Endothelial cell of umbilical vein (primary cell): ENCODE results near the gene ZNF786. TPM values are rescaled to one million over a fixed set of nuclear protein-coding genes. Genes with fewer than 3 reads are reported as not detected.

ENCODE experiments used
- BruUV-seq: library from RNA; stranded (reverse); fragments of 400-500 nt; replicated peaks from 2 replicates; lab custom pipeline; 2021; lab: Mats Ljungman, UMichigan
- CTCF ChIA-PET: fragments of 300-600, 350-600 bp; sonication (Branson Sonifier 250); formaldehyde crosslinking; loops from one replicate; lab custom pipeline; 2021; ENCODE audit warnings: antibody characterized with exemption, inconsistent platforms; lab: Charles Lee
- POLR2A ChIA-PET: fragments of 300-600, 350-600 bp; sonication (Branson Sonifier 250); formaldehyde crosslinking; loops from one replicate; lab custom pipeline; 2021; ENCODE audit warnings: antibody characterized with exemption, inconsistent platforms; lab: Charles Lee
- DNase-seq: peaks from one replicate; pipeline ENCODE4 v3.0.0-alpha.2; 2011; ENCODE audit warnings: low read depth, low spot score
- FAIRE-seq: peaks from 2 replicates; lab custom pipeline; 2011; peaks lifted over from hg19 to GRCh38; lab: Jason Lieb, UNC
- H2AFZ ChIP-seq: 2 replicates; pipeline ENCODE4 v1.6.0; 2012; ENCODE audit warnings: low read depth, low read length, control low read depth, inconsistent platforms
- H3K27ac ChIP-seq: 2 replicates; pipeline ENCODE4 v1.5.1; 2011; ENCODE audit warnings: low read depth, mild to moderate bottlenecking, control low read depth, low read length, moderate library complexity; ENCODE audit not compliant: insufficient read depth
- H3K27me3 ChIP-seq, 2 experiments: 2 replicates each; pipeline versions ENCODE4 v1.6.0 to v1.6.1; 2011; ENCODE audit warnings: low read length in 2 of 2, mixed read lengths in 1 of 2; ENCODE audit not compliant: control insufficient read depth in 2 of 2, insufficient read depth in 2 of 2
- H3K36me3 ChIP-seq, 2 experiments: 2 replicates in 1 of 2; 3 replicates in 1 of 2; pipeline ENCODE4 v1.5.1; 2011; ENCODE audit warnings: low read length in 2 of 2, mild to moderate bottlenecking in 1 of 2, moderate library complexity in 1 of 2; ENCODE audit not compliant: control insufficient read depth in 2 of 2, insufficient read depth in 2 of 2; ENCODE audit errors: extremely low read depth in 1 of 2
- H3K4me1 ChIP-seq: 3 replicates; pipeline ENCODE4 v1.5.1; 2011; ENCODE audit warnings: mild to moderate bottlenecking, low read length; ENCODE audit not compliant: control insufficient read depth, insufficient read depth; ENCODE audit errors: extremely low read depth
- H3K4me2 ChIP-seq: 2 replicates; pipeline ENCODE4 v1.6.1; 2011; ENCODE audit warnings: low read length, control low read depth, mixed read lengths; ENCODE audit not compliant: insufficient read depth
- H3K4me3 ChIP-seq, 3 experiments: fragments of 200-600 bp in 1 of 3; sonication (generic), shearing (Covaris generic) in 1 of 3; replicated peaks in 1 of 3; 2 replicates each; pipeline ENCODE4 v1.5.1; 2011 to 2016; ENCODE audit warnings: control low read depth in 3 of 3, low read length in 3 of 3, mild to moderate bottlenecking in 2 of 3, inconsistent platforms in 1 of 3, low read depth in 1 of 3, moderate library complexity in 1 of 3; ENCODE audit not compliant: insufficient read depth in 1 of 3
- H3K79me2 ChIP-seq: 2 replicates; pipeline ENCODE4 v1.6.0; 2012; ENCODE audit warnings: low read length, inconsistent platforms; ENCODE audit not compliant: control insufficient read depth, insufficient read depth
- H3K9ac ChIP-seq: replicated peaks from 2 replicates; pipeline ENCODE3; 2011; ENCODE audit warnings: low read length, control low read depth; ENCODE audit not compliant: insufficient read depth; ENCODE audit errors: extremely low read depth
- H3K9me1 ChIP-seq: replicated peaks from 3 replicates; pipeline ENCODE4 v1.6.0; 2011; ENCODE audit warnings: mild to moderate bottlenecking, low read length; ENCODE audit not compliant: control insufficient read depth, insufficient read depth; ENCODE audit errors: extremely low read depth
- H3K9me3 ChIP-seq: replicated peaks from 2 replicates; pipeline ENCODE4 v1.5.1; 2012; ENCODE audit warnings: low read length, inconsistent platforms; ENCODE audit not compliant: control insufficient read depth, insufficient read depth
- H4K20me1 ChIP-seq: replicated peaks from 2 replicates; pipeline ENCODE3; 2011; ENCODE audit warnings: mild to moderate bottlenecking, low read length; ENCODE audit not compliant: control insufficient read depth, insufficient read depth; ENCODE audit errors: extremely low read depth
- EZH2 ChIP-seq: IDR thresholded peaks from 2 replicates; pipeline ENCODE4 v1.6.1; 2012; ENCODE audit warnings: borderline replicate concordance, low read depth, mild to moderate bottlenecking, moderate library complexity, low read length, inconsistent platforms; ENCODE audit not compliant: severe bottlenecking
- FOS ChIP-seq: IDR thresholded peaks from 2 replicates; pipeline ENCODE4 v1.6.1; 2011; ENCODE audit warnings: mild to moderate bottlenecking, low read length, moderate library complexity, borderline replicate concordance; ENCODE audit not compliant: insufficient read depth
- GATA2 ChIP-seq: IDR thresholded peaks from 2 replicates; pipeline ENCODE4 v1.7.0; 2011; ENCODE audit warnings: low read depth, mild to moderate bottlenecking, moderate library complexity, mixed read lengths, low read length; ENCODE audit not compliant: insufficient read length, insufficient read depth
- JUN ChIP-seq: IDR thresholded peaks from 2 replicates; pipeline ENCODE4 v1.6.1; 2011; ENCODE audit warnings: borderline replicate concordance, low read depth; ENCODE audit not compliant: insufficient read length, insufficient read depth
- MYC ChIP-seq: IDR thresholded peaks from one replicate; pipeline ENCODE4 v1.6.1; 2011; ENCODE audit warnings: mild to moderate bottlenecking, low read depth, low read length
- POLR2A ChIP-seq: IDR thresholded peaks from 2 replicates; pipeline ENCODE4 v1.6.1; 2012; ENCODE audit warnings: low read depth, mild to moderate bottlenecking, control low read depth, low read length
- POLR2AphosphoS5 ChIP-seq: IDR thresholded peaks from 2 replicates; pipeline ENCODE4 v1.6.1; 2012; ENCODE audit warnings: low read depth, mild to moderate bottlenecking, control low read depth, low read length, moderate library complexity; ENCODE audit not compliant: insufficient read depth
- dilution Hi-C: fragments of 300-500 bp; cut with MboI; formaldehyde crosslinking; loops from one replicate; pipeline ENCODE4 v1.15.0; 2019; ENCODE audit warnings: low sequenced_read_pairs; ENCODE audit not compliant: extremely low pct_ligation_motif_present
- intact Hi-C: fragments of 100-400 bp; cut with micrococcal nuclease; formaldehyde crosslinking; loops from one replicate; pipeline ENCODE4 v1.10.0; 2022
- polyA plus RNA-seq, 4 experiments: library from polyadenylated mRNA; depleted of rRNA in 3 of 4; stranded (reverse) in 3 of 4; unstranded in 1 of 4; fragments of >200 nt; gene quantifications; 2 replicates each; pipeline versions ENCODE4 v1.2.1 to v1.2.3, GENCODE V29; 2011 to 2012; ENCODE audit warnings: missing spikeins in 1 of 4
- total RNA-seq: library from RNA; stranded (reverse); gene quantifications from 2 replicates; pipeline ENCODE4 v1.2.3, GENCODE V29; 2021
- TF ChIP-seq, protein P1 (sequence below), 2 donors: IDR thresholded peaks; 1 replicate in 1 of 2; 2 replicates in 1 of 2; pipeline ENCODE4 v1.5.1; 2011; ENCODE audit warnings: low read length in 2 of 2, mild to moderate bottlenecking in 2 of 2, moderate library complexity in 2 of 2, control low read depth in 1 of 2, inconsistent platforms in 1 of 2, low read depth in 1 of 2; ENCODE audit not compliant: insufficient read depth in 1 of 2; ENCODE audit errors: extremely low read depth in 1 of 2
- TF ChIP-seq, protein P2 (sequence below): IDR thresholded peaks from 2 replicates; pipeline ENCODE4 v1.6.1; 2011; ENCODE audit not compliant: insufficient read depth, insufficient read length

Gene ZNF786
- total and polyA plus RNA-seq, 2 donors (not counting 3 experiments of a cell fraction or from before 2014, with no cell fraction given) = 2.8 to 5.9 TPM

DNA sequence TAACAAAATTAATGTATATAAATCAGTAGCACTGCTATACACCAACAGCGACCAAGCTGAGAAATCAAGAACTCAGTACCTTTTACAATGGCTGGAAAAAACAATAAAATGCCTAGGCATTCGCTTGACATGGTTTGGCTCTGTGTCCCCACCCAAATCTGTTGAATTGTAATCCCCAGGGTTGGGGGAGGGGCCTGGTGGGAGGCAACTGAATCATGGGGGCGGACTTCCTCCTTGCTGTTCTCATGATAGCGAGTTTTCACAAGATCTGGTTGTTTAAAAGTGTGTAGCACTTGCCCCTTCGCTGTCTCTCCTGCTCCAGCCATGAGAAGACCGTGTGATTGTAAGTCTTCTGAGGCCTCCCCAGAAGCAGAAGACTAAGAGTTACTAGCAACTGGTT is 8.6 kb downstream of the ZNF786 start:
- intact Hi-C loops (no loop called here), dilution Hi-C loops (no loop called here)
- Histone ChIP-seq H3K4me3 (no peak overlapping the region), H3K9me1 (no peaks in the 10 kb centered on the region), H3K27ac (no peak overlapping the region), H3K27me3 (no peaks in the 10 kb centered on the region), H3K4me1 (no peaks in the 10 kb centered on the region), H3K9ac (no peak overlapping the region), H3K79me2 (no peaks in the 10 kb centered on the region), H4K20me1 (no peaks in the 10 kb centered on the region), H2AFZ (no peak overlapping the region), H3K4me2 (no peak overlapping the region), H3K36me3 (no peaks in the 10 kb centered on the region), H3K9me3 (no peaks in the 10 kb centered on the region)
- CTCF ChIA-PET = no interaction called here
- no TSS peak for BruUV-seq
- POLR2A ChIA-PET = no interaction called here
- DNase-seq = no peak
- TF ChIP-seq, protein P1, sequence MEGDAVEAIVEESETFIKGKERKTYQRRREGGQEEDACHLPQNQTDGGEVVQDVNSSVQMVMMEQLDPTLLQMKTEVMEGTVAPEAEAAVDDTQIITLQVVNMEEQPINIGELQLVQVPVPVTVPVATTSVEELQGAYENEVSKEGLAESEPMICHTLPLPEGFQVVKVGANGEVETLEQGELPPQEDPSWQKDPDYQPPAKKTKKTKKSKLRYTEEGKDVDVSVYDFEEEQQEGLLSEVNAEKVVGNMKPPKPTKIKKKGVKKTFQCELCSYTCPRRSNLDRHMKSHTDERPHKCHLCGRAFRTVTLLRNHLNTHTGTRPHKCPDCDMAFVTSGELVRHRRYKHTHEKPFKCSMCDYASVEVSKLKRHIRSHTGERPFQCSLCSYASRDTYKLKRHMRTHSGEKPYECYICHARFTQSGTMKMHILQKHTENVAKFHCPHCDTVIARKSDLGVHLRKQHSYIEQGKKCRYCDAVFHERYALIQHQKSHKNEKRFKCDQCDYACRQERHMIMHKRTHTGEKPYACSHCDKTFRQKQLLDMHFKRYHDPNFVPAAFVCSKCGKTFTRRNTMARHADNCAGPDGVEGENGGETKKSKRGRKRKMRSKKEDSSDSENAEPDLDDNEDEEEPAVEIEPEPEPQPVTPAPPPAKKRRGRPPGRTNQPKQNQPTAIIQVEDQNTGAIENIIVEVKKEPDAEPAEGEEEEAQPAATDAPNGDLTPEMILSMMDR (IDR thresholded peaks at IDR 0.05; ENCODE audit: extremely low read depth in 1 of 2, insufficient read depth in 1 of 2, low read depth in 1 of 2, low read length in 2 of 2) = no peak
- TF ChIP-seq MYC (no peak), POLR2A (no peak), EZH2 (no peak), FOS (no peak), JUN (no peak), POLR2AphosphoS5 (no peak), GATA2 (no peak)
- TF ChIP-seq, protein P2, sequence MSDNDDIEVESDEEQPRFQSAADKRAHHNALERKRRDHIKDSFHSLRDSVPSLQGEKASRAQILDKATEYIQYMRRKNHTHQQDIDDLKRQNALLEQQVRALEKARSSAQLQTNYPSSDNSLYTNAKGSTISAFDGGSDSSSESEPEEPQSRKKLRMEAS = no peak
- FAIRE-seq = no peak
